H1 (cell line): Measurements from ENCODE around the gene HSFY2. TPM values are rescaled to one million over a fixed set of nuclear protein-coding genes. Genes with fewer than 3 reads are reported as not detected.
"Not testable (repeated sequence)": the region's sequence is repeated elsewhere in the genome, so short reads cannot be mapped to it uniquely, and the experiment has no call there.

Experiments used
- CTCF ChIA-PET: fragments of 300-600 bp; sonication (Branson Sonifier 250); formaldehyde crosslinking; loops from one replicate; lab custom pipeline; 2021; ENCODE audit not compliant: partially characterized antibody; lab: Charles Lee
- POLR2A ChIA-PET: fragments of 300-600 bp; sonication (Branson Sonifier 250); formaldehyde crosslinking; loops from one replicate; lab custom pipeline; 2021; ENCODE audit warnings: inconsistent platforms; ENCODE audit not compliant: partially characterized antibody; lab: Charles Lee
- DNase-seq, 2 experiments: peaks; one replicate each; pipeline versions ENCODE4 v3.0.0 to v3.0.0-alpha.2; 2010 to 2022; ENCODE audit warnings: low spot score in 2 of 2, low read depth in 1 of 2, mixed read lengths in 1 of 2
- FAIRE-seq: peaks from 2 replicates; lab custom pipeline; 2011; peaks lifted over from hg19 to GRCh38; lab: Jason Lieb, UNC
- H2AFZ ChIP-seq: 2 replicates; pipeline ENCODE4 v1.8.1; 2012; ENCODE audit warnings: low read length, inconsistent platforms
- H2AK5ac ChIP-seq: 2 replicates; pipeline ENCODE4 v1.6.1; 2013; ENCODE audit warnings: low read depth, low read length
- H2BK120ac ChIP-seq: replicated peaks from 2 replicates; pipeline ENCODE3; 2013; ENCODE audit warnings: low read depth, low read length, inconsistent platforms
- H2BK12ac ChIP-seq: 2 replicates; pipeline ENCODE4 v1.6.1; 2013; ENCODE audit warnings: low read depth, low read length
- H2BK15ac ChIP-seq: 2 replicates; pipeline ENCODE4 v1.6.1; 2013; ENCODE audit warnings: low read length
- H2BK20ac ChIP-seq: 2 replicates; pipeline ENCODE4 v1.6.1; 2013; ENCODE audit warnings: low read length
- H2BK5ac ChIP-seq: 2 replicates; pipeline ENCODE4 v1.6.1; 2013; ENCODE audit warnings: low read depth, low read length
- H3K14ac ChIP-seq: 2 replicates; pipeline ENCODE4 v1.6.1; 2013; ENCODE audit warnings: inconsistent platforms; ENCODE audit not compliant: insufficient read length
- H3K18ac ChIP-seq: 2 replicates; pipeline ENCODE4 v1.6.1; 2013; ENCODE audit warnings: low read length; ENCODE audit errors: extremely low read depth
- H3K23ac ChIP-seq: 2 replicates; pipeline ENCODE4 v1.6.1; 2013; ENCODE audit warnings: inconsistent platforms; ENCODE audit not compliant: insufficient read length
- H3K23me2 ChIP-seq: 2 replicates; pipeline ENCODE4 v1.6.1; 2013; ENCODE audit warnings: low read depth, low read length
- H3K27ac ChIP-seq: 2 replicates; pipeline ENCODE4 v1.6.1; 2011; ENCODE audit warnings: low read depth, low read length, inconsistent platforms
- H3K27me3 ChIP-seq, 4 experiments: replicated peaks in 1 of 4; 1 replicate in 1 of 4; 2 replicates in 3 of 4; pipeline versions ENCODE4 v1.6.1 to v1.8.1; 2011 to 2013; ENCODE audit warnings: low read length in 3 of 4, mild to moderate bottlenecking in 3 of 4, inconsistent platforms in 2 of 4, mixed read lengths in 2 of 4, moderate library complexity in 1 of 4; ENCODE audit not compliant: control insufficient read depth in 3 of 4, insufficient read depth in 3 of 4; ENCODE audit errors: extremely low read depth in 1 of 4
- H3K36me3 ChIP-seq, 4 experiments: 2 replicates each; pipeline versions ENCODE4 v1.6.1 to v1.8.1; 2011 to 2013; ENCODE audit warnings: mild to moderate bottlenecking in 4 of 4, low read length in 3 of 4, moderate library complexity in 2 of 4, control low read depth in 1 of 4, inconsistent platforms in 1 of 4; ENCODE audit not compliant: insufficient read depth in 4 of 4, control insufficient read depth in 2 of 4
- H3K4ac ChIP-seq: replicated peaks from 2 replicates; pipeline ENCODE3; 2013; ENCODE audit warnings: low read length, low read depth, mixed read lengths, inconsistent platforms; ENCODE audit not compliant: insufficient read length
- H3K4me1 ChIP-seq, 4 experiments: replicated peaks in 1 of 4; 1 replicate in 1 of 4; 2 replicates in 3 of 4; pipeline versions ENCODE4 v1.6.1 to v1.8.1; 2011 to 2013; ENCODE audit warnings: low read length in 3 of 4, inconsistent platforms in 2 of 4, mixed read lengths in 1 of 4; ENCODE audit not compliant: insufficient read depth in 4 of 4, control insufficient read depth in 3 of 4
- H3K4me2 ChIP-seq, 2 experiments: 2 replicates each; pipeline versions ENCODE4 v1.6.1 to v1.8.1; 2011 to 2013; ENCODE audit warnings: low read depth in 2 of 2, low read length in 2 of 2, control low read depth in 1 of 2, inconsistent platforms in 1 of 2, mild to moderate bottlenecking in 1 of 2; ENCODE audit not compliant: insufficient read depth in 1 of 2
- H3K4me3 ChIP-seq, 4 experiments: fragments of 200-600, 300-600 bp in 1 of 4; sonication (generic), shearing (Covaris generic), sonication (Bioruptor Twin) in 1 of 4; 2 replicates each; pipeline versions ENCODE4 v1.5.1 to v1.8.1; 2011 to 2016; ENCODE audit warnings: low read length in 4 of 4, low read depth in 3 of 4, control low read depth in 2 of 4, inconsistent platforms in 2 of 4, mild to moderate bottlenecking in 2 of 4, mixed read lengths in 1 of 4, moderate library complexity in 1 of 4; ENCODE audit not compliant: insufficient read depth in 2 of 4; ENCODE audit errors: extremely low read depth in 1 of 4
- H3K56ac ChIP-seq: replicated peaks from 2 replicates; pipeline ENCODE3; 2013; ENCODE audit warnings: low read depth, mild to moderate bottlenecking, mixed read lengths, low read length, inconsistent platforms; ENCODE audit not compliant: insufficient read length
- H3K79me1 ChIP-seq: 2 replicates; pipeline ENCODE4 v1.6.1; 2013; ENCODE audit warnings: low read depth, low read length, control low read depth
- H3K79me2 ChIP-seq, 2 experiments: 2 replicates each; pipeline versions ENCODE4 v1.6.1 to v1.8.1; 2012 to 2013; ENCODE audit warnings: low read length in 2 of 2, mild to moderate bottlenecking in 2 of 2, inconsistent platforms in 1 of 2; ENCODE audit not compliant: insufficient read depth in 2 of 2, control insufficient read depth in 1 of 2
- H3K9ac ChIP-seq, 4 experiments: replicated peaks in 1 of 4; 1 replicate in 1 of 4; 2 replicates in 3 of 4; pipeline versions ENCODE4 v1.6.1 to v1.8.1; 2011 to 2013; ENCODE audit warnings: low read depth in 3 of 4, low read length in 3 of 4, control low read depth in 2 of 4, mild to moderate bottlenecking in 2 of 4, moderate library complexity in 2 of 4, inconsistent platforms in 1 of 4; ENCODE audit errors: extremely low read depth in 1 of 4
- H3K9me3 ChIP-seq, 2 experiments: 2 replicates each; pipeline versions ENCODE4 v1.6.1 to v1.8.1; 2012 to 2013; ENCODE audit warnings: mild to moderate bottlenecking in 2 of 2, moderate library complexity in 2 of 2, control low read depth in 1 of 2, inconsistent platforms in 1 of 2, low read depth in 1 of 2, low read length in 1 of 2, mixed read lengths in 1 of 2; ENCODE audit not compliant: insufficient read depth in 2 of 2
- H4K20me1 ChIP-seq, 2 experiments: replicated peaks in 1 of 2; 2 replicates each; pipeline versions ENCODE3 to v1.8.1; 2011 to 2013; ENCODE audit warnings: inconsistent platforms in 2 of 2, low read length in 2 of 2, mild to moderate bottlenecking in 1 of 2; ENCODE audit not compliant: insufficient read depth in 2 of 2, control insufficient read depth in 1 of 2
- H4K5ac ChIP-seq: 2 replicates; pipeline ENCODE4 v1.6.1; 2013; ENCODE audit warnings: low read length, low read depth, mixed read lengths, inconsistent platforms; ENCODE audit not compliant: insufficient read length
- H4K8ac ChIP-seq: 2 replicates; pipeline ENCODE4 v1.8.0; 2013; ENCODE audit warnings: mild to moderate bottlenecking, moderate library complexity, low read length, inconsistent platforms; ENCODE audit not compliant: insufficient read depth; ENCODE audit errors: extremely low read depth
- H4K91ac ChIP-seq: replicated peaks from 2 replicates; pipeline ENCODE3; 2013; ENCODE audit warnings: low read length, mixed read lengths, inconsistent platforms; ENCODE audit not compliant: insufficient read length
- WGBS, 2 experiments: shearing (Covaris generic) in 1 of 2; methylation state at CpG; one replicate each; pipeline versions ENCODE4 v1.1.6 to v1.1.7; 2013 to 2015; ENCODE audit warnings: low lambda C conversion rate in 2 of 2, mixed read lengths in 2 of 2, inconsistent platforms in 1 of 2, low coverage in 1 of 2, missing lambda C conversion rate in 1 of 2; ENCODE audit not compliant: insufficient replicate concordance in 2 of 2, insufficient coverage in 1 of 2, insufficient read length in 1 of 2; ENCODE audit errors: extremely low coverage in 1 of 2, missing lambda C conversion rate in 1 of 2; 5-methylcytosine and 5-hydroxymethylcytosine counted together
- long read RNA-seq, 2 experiments: library from RNA in 1 of 2; library from capped mRNA in 1 of 2; stranded (forward); transcript quantifications; one replicate each; pipeline ENCODE4 v2.0.0, GENCODE V29; 2021; ENCODE audit warnings: inconsistent platforms in 1 of 2
- polyA minus RNA-seq, 3 experiments: library from RNA; depleted of rRNA, polyadenylated mRNA; stranded (reverse); fragments of >200 nt; gene quantifications; 1 replicate in 2 of 3; 2 replicates in 1 of 3; pipeline ENCODE4 v1.2.3, GENCODE V29; 2011
- polyA plus RNA-seq, 7 experiments: library from polyadenylated mRNA; depleted of rRNA in 3 of 7; stranded (reverse) in 5 of 7; unstranded in 2 of 7; fragments of >200 nt in 5 of 7; fragments of 200-250 nt in 2 of 7; gene quantifications; 1 replicate in 5 of 7; 2 replicates in 1 of 7; 4 replicates in 1 of 7; pipeline versions ENCODE4 v1.2.1 to v1.2.3, GENCODE V29; 2011 to 2013; ENCODE audit warnings: missing spikeins in 2 of 7, mixed read lengths in 2 of 7
- total RNA-seq: library from RNA; stranded (reverse); fragmentation: NEBNext Ultra II Directional; extraction: Animal tissue kit (Norgen Biotek cat#: 25700); gene quantifications from 2 replicates; pipeline ENCODE4 v1.2.1, GENCODE V29; 2021

The HSFY2 gene, protein sequence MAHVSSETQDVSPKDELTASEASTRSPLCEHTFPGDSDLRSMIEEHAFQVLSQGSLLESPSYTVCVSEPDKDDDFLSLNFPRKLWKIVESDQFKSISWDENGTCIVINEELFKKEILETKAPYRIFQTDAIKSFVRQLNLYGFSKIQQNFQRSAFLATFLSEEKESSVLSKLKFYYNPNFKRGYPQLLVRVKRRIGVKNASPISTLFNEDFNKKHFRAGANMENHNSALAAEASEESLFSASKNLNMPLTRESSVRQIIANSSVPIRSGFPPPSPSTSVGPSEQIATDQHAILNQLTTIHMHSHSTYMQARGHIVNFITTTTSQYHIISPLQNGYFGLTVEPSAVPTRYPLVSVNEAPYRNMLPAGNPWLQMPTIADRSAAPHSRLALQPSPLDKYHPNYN
- total RNA-seq = not detected in 2 replicates
- not detected in 2 replicates for polyA plus RNA-seq (2011; rRNA removed)
- not detected for polyA plus RNA-seq (2011; cell fraction: cytosol; rRNA removed)
- polyA plus RNA-seq (2011; cell fraction: nucleus; rRNA removed) = not detected
- not detected in 4 replicates for polyA plus RNA-seq (2012, experiment 1 of 2)
- polyA plus RNA-seq (2012, experiment 2 of 2) = not detected
- not detected for polyA plus RNA-seq (2013, experiment 1 of 2)
- polyA plus RNA-seq (2013, experiment 2 of 2) = not detected
- not detected in 2 replicates for polyA minus RNA-seq (2011; rRNA and poly(A)+ RNA removed)
- not detected for polyA minus RNA-seq (2011; cell fraction: cytosol; rRNA and poly(A)+ RNA removed)
- not detected for polyA minus RNA-seq (2011; cell fraction: nucleus; rRNA and poly(A)+ RNA removed)
- long read RNA-seq, experiment 1 = 0 reads
- long read RNA-seq, experiment 2 = 0 reads

DNA sequence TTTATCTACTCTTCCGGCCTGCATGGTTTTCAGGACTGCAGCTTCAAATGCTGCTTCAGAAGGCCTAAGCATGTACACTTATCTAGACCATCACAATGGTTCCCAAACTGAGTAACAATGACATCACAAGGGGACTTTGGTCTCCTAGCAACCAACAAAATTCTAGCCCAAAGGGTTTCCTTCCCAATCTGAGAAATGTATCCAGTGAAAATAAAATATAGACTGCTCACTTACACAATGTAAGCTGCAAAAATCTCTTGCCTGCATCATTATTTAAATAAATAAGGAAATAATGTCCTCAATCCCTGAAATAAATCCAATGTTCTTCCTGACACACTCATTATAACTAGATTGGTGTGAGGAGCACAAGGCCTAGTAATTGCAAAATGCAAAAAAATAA, at the start of gene HSFY2:
HSFY2 (minus strand) TSS at position 101 of the 400 bp plus-strand sequence. CDS start 117 bp downstream, outside the sequence.
- H3K4ac ChIP-seq, DNase-seq, H3K18ac ChIP-seq, H2BK120ac ChIP-seq, H4K5ac ChIP-seq, H3K79me1 ChIP-seq, H3K9me3 ChIP-seq, H4K20me1 ChIP-seq, H3K27ac ChIP-seq, H4K91ac ChIP-seq, H3K4me3 ChIP-seq, POLR2A ChIA-PET, H3K27me3 ChIP-seq, CTCF ChIA-PET, H3K79me2 ChIP-seq, FAIRE-seq, H2AK5ac ChIP-seq, H2BK5ac ChIP-seq, H2BK20ac ChIP-seq, H3K36me3 ChIP-seq, H3K4me1 ChIP-seq, H3K23ac ChIP-seq, H2BK12ac ChIP-seq, H3K9ac ChIP-seq, H3K4me2 ChIP-seq, H2AFZ ChIP-seq, H3K56ac ChIP-seq, H2BK15ac ChIP-seq, H3K14ac ChIP-seq, H4K8ac ChIP-seq, H3K23me2 ChIP-seq: not testable (repeated sequence)
- no CpG with 5 or more reads among the region's 1 CpG for WGBS, 2 experiments
